Activated B cell treated with CpG ODN at 0.5 μM for 24 hours (primary cell): ENCODE results near the gene UFSP2. TPM values are rescaled to one million over a fixed set of nuclear protein-coding genes. Genes with fewer than 3 reads are reported as not detected.

Source experiments
- ATAC-seq: fragments of 200-7000 bp; cut with Tn5 transposase; one replicate; pipeline ENCODE4 v1.10.0; 2021; ENCODE audit warnings: low read depth, mild to moderate bottlenecking, moderate library complexity
- CTCF ChIA-PET: fragments of 350-600 bp; sonication (Branson Sonifier 250); formaldehyde crosslinking; loops from one replicate; lab custom pipeline; 2021; ENCODE audit warnings: antibody characterized with exemption; lab: Charles Lee
- POLR2A ChIA-PET: fragments of 350-600 bp; sonication (Branson Sonifier 250); formaldehyde crosslinking; loops from one replicate; lab custom pipeline; 2021; ENCODE audit warnings: antibody characterized with exemption; lab: Charles Lee
- DNase-seq: peaks from one replicate; pipeline ENCODE4 v3.0.0; 2022
- H3K27ac Mint-ChIP-seq: one replicate; pipeline ENCODE4 v1.8.0; 2020; ENCODE audit warnings: mixed read lengths
- H3K27me3 Mint-ChIP-seq: one replicate; pipeline ENCODE4 v1.8.0; 2021; ENCODE audit warnings: mixed read lengths
- H3K36me3 Mint-ChIP-seq: one replicate; pipeline ENCODE4 v1.8.0; 2021; ENCODE audit warnings: low read depth, mixed read lengths
- H3K4me1 Mint-ChIP-seq: one replicate; pipeline ENCODE4 v1.8.0; 2021; ENCODE audit warnings: mixed read lengths
- H3K4me3 Mint-ChIP-seq: one replicate; pipeline ENCODE4 v1.8.0; 2020; ENCODE audit warnings: mild to moderate bottlenecking, mixed read lengths
- H3K9me3 Mint-ChIP-seq: one replicate; pipeline ENCODE4 v1.8.0; 2020; ENCODE audit warnings: mixed read lengths
- intact Hi-C: fragments of 100-400 bp; cut with micrococcal nuclease; formaldehyde crosslinking; loops from one replicate; pipeline ENCODE4 v1.15.1; 2024
- total RNA-seq: library from RNA; stranded (reverse); gene quantifications from 2 replicates; pipeline ENCODE4 v1.2.3, GENCODE V29; 2022
- TF ChIP-seq, protein P1 (sequence below): fragments of 200-600 bp; IDR thresholded peaks from one replicate; pipeline ENCODE4 v1.8.0; 2022; ENCODE audit warnings: antibody characterized with exemption, mild to moderate bottlenecking

UFSP2 gene
- total RNA-seq, 1 donor from 2014 or later, result 20.1 TPM

GRCh38 chr4:185383451-185383850, 42.3 kb downstream of the UFSP2 start:
- TF ChIP-seq, protein P1, sequence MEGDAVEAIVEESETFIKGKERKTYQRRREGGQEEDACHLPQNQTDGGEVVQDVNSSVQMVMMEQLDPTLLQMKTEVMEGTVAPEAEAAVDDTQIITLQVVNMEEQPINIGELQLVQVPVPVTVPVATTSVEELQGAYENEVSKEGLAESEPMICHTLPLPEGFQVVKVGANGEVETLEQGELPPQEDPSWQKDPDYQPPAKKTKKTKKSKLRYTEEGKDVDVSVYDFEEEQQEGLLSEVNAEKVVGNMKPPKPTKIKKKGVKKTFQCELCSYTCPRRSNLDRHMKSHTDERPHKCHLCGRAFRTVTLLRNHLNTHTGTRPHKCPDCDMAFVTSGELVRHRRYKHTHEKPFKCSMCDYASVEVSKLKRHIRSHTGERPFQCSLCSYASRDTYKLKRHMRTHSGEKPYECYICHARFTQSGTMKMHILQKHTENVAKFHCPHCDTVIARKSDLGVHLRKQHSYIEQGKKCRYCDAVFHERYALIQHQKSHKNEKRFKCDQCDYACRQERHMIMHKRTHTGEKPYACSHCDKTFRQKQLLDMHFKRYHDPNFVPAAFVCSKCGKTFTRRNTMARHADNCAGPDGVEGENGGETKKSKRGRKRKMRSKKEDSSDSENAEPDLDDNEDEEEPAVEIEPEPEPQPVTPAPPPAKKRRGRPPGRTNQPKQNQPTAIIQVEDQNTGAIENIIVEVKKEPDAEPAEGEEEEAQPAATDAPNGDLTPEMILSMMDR, result no peak
- Mint-ChIP-seq H3K36me3 (peaks cover 7% of the 10 kb centered on the region), H3K4me3 (no peak overlapping the region), H3K4me1 (peaks cover 9% of the 10 kb centered on the region), H3K27ac (no peak overlapping the region), H3K9me3 (peaks cover 14% of the 10 kb centered on the region), H3K27me3 (no peaks in the 10 kb centered on the region)
- no peak for ATAC-seq
- intact Hi-C loops, result no loop called here
- ChIA-PET POLR2A (no interaction called here), CTCF (interaction anchor here (0.6 kb wide), 1 partner anchor 37 kb away, joined by 3 read pairs; no protein-coding TSS in a partner anchor)
- no peak for DNase-seq

DNA sequence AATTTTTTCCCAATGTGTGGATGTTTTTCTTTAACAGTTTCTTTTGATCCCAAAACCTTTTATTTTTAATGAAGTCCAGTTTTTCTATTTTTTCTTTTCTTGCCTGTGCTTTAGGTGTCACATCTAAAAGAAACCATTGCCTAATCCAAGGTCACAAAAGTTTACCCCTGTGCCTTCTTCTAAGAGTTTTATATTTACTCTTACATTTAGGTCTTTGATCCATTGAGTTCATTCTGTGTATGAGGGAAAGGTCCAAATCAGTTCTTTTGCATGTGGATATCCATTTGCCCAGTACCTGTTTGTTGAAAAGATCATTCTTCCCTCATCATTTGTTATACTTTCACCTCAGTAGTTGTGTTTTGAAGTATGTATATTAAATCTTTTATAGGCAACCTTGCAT, 43.0 kb downstream of the UFSP2 start:
- POLR2A ChIA-PET, result no interaction called here
- CTCF ChIA-PET, result no interaction called here
- intact Hi-C loops, result no loop called here
- DNase-seq, result no peak
- no peak overlapping the region for H3K4me3 Mint-ChIP-seq
- no peak for ATAC-seq
- no peak overlapping the region for H3K27ac Mint-ChIP-seq
- TF ChIP-seq, protein P1, result no peak
- H3K27me3 Mint-ChIP-seq, result no peaks in the 10 kb centered on the region
- peaks cover 14% of the 10 kb centered on the region for H3K9me3 Mint-ChIP-seq
- peaks cover 9% of the 10 kb centered on the region for H3K4me1 Mint-ChIP-seq
- H3K36me3 Mint-ChIP-seq, result peaks cover 7% of the 10 kb centered on the region

DNA sequence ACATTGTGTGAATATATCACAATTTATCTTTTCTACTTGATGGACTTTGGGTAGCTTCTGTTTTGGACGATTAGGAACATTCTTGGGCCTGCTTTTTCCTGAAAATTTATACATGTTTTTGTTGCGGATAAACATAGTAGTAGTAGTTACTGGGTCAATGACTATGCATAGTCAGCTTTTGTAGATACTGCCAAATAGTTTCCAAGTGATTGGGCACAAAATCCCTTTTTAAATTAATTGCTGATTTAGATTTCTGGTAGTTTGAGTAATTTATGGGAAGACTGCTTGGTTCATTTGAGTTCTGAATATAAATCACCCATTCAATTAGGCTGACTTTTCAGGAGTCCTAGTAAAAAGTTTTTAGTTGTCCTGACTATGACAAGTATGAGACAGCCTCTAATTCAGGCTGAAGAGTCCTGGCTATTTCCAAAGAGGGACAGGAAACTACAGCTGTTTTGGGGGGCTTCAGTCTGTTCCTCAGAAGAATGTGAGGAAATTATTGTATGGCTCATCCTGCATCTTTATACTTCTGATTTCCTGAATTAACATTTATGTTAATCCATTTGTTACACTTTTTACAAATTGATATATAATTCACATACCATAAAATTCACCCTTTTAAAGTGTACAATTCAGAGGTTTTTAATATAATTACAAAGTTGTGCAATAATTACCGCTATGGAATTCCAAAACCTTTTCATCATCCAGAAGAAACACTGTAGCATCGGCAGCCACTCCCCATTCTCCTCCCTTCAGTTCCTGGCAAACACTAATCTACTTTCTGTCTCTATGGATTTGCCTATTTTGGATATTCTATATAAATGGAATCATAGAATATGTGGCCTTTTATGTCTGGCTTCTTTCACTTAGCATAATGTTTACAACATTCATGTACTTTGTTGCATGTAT, 44.2 kb downstream of the UFSP2 start:
- Mint-ChIP-seq H3K36me3 (peaks cover 13% of the 10 kb centered on the region), H3K9me3 (peaks cover 14% of the 10 kb centered on the region), H3K27ac (no peak overlapping the region), H3K27me3 (no peaks in the 10 kb centered on the region), H3K4me1 (peaks cover 9% of the 10 kb centered on the region), H3K4me3 (no peak overlapping the region)
- intact Hi-C loops, result no loop called here
- POLR2A ChIA-PET, result no interaction called here
- DNase-seq (no peak), ATAC-seq (no peak)
- CTCF ChIA-PET, result no interaction called here
- TF ChIP-seq, protein P1, result no peak

- Mint-ChIP-seq H3K9me3 (peaks cover 14% of the 10 kb centered on the region), H3K27me3 (no peaks in the 10 kb centered on the region), H3K36me3 (peaks cover 13% of the 10 kb centered on the region), H3K4me1 (peaks cover 9% of the 10 kb centered on the region), H3K27ac (no peak overlapping the region), H3K4me3 (no peak overlapping the region)
- DNase-seq (no peak), ATAC-seq (no peak)
- ChIA-PET CTCF (no interaction called here), POLR2A (interaction anchor here (1.0 kb wide), 1 partner anchor 29 kb away, joined by 3 read pairs; no protein-coding TSS in a partner anchor)
- intact Hi-C loops, result no loop called here
- TF ChIP-seq, protein P1, result no peak
Measured at GRCh38 chr4:185380320-185380719, 45.4 kb downstream of the UFSP2 start.
